Activated CD4-positive, alpha-beta T cell treated with anti-CD3 and anti-CD28 coated beads for 36 hours (primary cell): ENCODE data around the gene ADAMTS17. TPM values are rescaled to one million over a fixed set of nuclear protein-coding genes. Genes with fewer than 3 reads are reported as not detected.
A peak's percentile ranks its signal among the peaks of the same experiment; 100 is the strongest.

ENCODE experiments used
- ATAC-seq: fragments of 200-7000 bp; cut with Tn5 transposase; one replicate; pipeline ENCODE4 v1.10.0; 2021; ENCODE audit warnings: mild to moderate bottlenecking, moderate library complexity
- CTCF ChIA-PET: fragments of 350-600 bp; sonication (Branson Sonifier 250); formaldehyde crosslinking; loops from one replicate; lab custom pipeline; 2021; ENCODE audit warnings: antibody characterized with exemption; lab: Charles Lee
- POLR2A ChIA-PET: fragments of 350-600 bp; sonication (Branson Sonifier 250); formaldehyde crosslinking; loops from one replicate; lab custom pipeline; 2021; ENCODE audit warnings: antibody characterized with exemption, inconsistent platforms; lab: Charles Lee
- DNase-seq: peaks from one replicate; pipeline ENCODE4 v3.0.0-alpha.2; 2020
- H3K27ac Mint-ChIP-seq: one replicate; pipeline ENCODE4 v1.8.0; 2021; ENCODE audit warnings: mixed read lengths
- H3K27me3 Mint-ChIP-seq: one replicate; pipeline ENCODE4 v1.8.0; 2021; ENCODE audit warnings: mixed read lengths
- H3K36me3 Mint-ChIP-seq: one replicate; pipeline ENCODE4 v1.8.0; 2021; ENCODE audit warnings: low read depth, mixed read lengths
- H3K4me1 Mint-ChIP-seq: one replicate; pipeline ENCODE4 v1.8.0; 2021; ENCODE audit warnings: mixed read lengths
- H3K4me3 Mint-ChIP-seq: one replicate; pipeline ENCODE4 v1.8.0; 2021; ENCODE audit warnings: mild to moderate bottlenecking, moderate library complexity, mixed read lengths
- H3K9me3 Mint-ChIP-seq: one replicate; pipeline ENCODE4 v1.8.0; 2021; ENCODE audit warnings: low read depth, mixed read lengths
- intact Hi-C, 2 experiments: fragments of 100-400 bp; cut with DNase I in 1 of 2; cut with micrococcal nuclease in 1 of 2; formaldehyde crosslinking; loops; one replicate each; pipeline versions ENCODE4 v1.14.2 to v1.15.1; 2022 to 2024; cut with DNase I, micrococcal nuclease
- total RNA-seq, 2 experiments: library from RNA; stranded (reverse); gene quantifications; one replicate each; pipeline ENCODE4 v1.2.3, GENCODE V29; 2021

ADAMTS17 gene, protein sequence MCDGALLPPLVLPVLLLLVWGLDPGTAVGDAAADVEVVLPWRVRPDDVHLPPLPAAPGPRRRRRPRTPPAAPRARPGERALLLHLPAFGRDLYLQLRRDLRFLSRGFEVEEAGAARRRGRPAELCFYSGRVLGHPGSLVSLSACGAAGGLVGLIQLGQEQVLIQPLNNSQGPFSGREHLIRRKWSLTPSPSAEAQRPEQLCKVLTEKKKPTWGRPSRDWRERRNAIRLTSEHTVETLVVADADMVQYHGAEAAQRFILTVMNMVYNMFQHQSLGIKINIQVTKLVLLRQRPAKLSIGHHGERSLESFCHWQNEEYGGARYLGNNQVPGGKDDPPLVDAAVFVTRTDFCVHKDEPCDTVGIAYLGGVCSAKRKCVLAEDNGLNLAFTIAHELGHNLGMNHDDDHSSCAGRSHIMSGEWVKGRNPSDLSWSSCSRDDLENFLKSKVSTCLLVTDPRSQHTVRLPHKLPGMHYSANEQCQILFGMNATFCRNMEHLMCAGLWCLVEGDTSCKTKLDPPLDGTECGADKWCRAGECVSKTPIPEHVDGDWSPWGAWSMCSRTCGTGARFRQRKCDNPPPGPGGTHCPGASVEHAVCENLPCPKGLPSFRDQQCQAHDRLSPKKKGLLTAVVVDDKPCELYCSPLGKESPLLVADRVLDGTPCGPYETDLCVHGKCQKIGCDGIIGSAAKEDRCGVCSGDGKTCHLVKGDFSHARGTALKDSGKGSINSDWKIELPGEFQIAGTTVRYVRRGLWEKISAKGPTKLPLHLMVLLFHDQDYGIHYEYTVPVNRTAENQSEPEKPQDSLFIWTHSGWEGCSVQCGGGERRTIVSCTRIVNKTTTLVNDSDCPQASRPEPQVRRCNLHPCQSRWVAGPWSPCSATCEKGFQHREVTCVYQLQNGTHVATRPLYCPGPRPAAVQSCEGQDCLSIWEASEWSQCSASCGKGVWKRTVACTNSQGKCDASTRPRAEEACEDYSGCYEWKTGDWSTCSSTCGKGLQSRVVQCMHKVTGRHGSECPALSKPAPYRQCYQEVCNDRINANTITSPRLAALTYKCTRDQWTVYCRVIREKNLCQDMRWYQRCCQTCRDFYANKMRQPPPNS
- under 1 TPM; 0.49 to 0.57 TPM for total RNA-seq

DNA sequence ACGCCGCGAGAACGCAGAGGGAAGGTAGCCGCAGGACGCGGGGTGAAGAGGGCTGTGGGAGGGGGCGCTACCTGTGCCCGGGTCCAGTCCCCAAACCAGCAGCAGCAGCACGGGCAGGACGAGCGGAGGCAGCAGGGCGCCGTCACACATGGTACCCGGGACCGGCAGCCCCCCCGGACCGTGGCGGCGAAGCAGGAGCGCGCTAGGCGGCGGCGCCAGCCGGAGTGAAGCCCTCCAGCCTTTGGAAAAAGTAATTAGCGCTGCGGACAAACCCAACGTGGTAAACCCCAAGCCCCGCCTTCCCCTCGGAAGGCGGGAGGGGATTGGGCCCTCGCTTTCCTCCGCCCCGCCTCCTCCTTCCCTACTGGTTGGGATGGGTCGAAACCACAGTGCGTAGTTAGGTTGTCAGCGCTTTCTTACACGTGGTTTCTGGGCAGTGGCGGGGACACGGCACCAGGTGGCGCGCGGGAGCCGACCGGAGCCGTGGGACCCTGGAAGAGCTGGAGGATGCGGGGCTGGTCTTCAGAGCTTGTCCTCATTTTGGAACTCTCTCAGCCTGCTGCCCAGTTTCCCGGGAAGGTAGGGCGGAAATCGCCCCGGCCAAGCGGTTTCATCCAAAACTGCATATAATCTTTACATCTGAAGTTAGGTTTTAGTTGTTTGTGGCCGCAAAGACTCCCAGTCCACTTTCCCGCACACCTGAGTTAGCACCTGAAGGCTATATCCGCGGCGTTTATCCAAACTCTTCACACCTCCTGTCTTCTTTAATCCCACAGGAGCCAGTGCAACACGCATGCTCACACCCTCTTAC, at the start of gene ADAMTS17:
TSS of gene ADAMTS17 (minus strand) at position 226 of the 811 bp plus-strand sequence. CDS start at position 150, 76 bp downstream.
- no peak within 1 kb of the TSS for H3K27ac Mint-ChIP-seq

DNA sequence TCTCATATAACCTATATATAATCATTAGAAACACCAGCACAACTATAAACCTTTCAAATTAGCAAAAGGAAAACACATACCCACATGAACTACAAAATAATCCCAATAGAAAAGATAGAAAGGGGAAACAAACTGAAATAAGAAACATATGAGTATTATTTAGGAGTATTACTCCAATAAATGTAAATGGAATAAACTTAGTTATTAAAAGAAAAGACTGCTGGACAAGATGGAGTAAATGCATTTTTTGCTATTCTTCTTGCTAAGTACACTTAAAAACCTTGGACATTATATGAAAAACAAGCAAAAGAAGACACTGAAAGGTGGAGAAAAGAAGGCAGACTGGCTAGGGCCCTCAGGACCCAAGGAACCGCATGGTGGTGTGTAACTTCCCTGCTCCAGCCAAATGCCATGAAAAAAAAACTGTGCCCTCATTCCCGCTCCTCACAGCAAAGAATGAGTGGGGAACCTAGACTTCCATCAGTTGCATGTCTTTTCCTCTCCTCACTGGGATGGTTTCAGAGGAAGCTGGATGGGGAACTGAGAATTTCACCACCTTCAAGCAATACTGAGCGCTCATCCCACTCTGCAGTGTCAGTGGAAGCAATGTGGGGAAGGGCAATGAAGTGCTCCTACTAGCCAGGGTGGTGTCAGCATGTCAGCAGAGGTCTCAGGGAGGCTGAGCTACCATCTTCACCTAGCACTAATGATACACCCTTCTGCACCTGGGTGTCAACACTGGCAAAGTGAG, 43.7 kb upstream of the ADAMTS17 start:
- CTCF ChIA-PET = interaction anchor here (0.6 to 4.0 kb wide), 4 partner anchors 35 to 475 kb away, joined by 3 to 32 read pairs (median 3); no protein-coding TSS in a partner anchor
- intact Hi-C loops = no loop called here

More for the DNA sequence above, at the start of gene ADAMTS17:
- Mint-ChIP-seq H3K27me3 (peaks cover 2% of the 10 kb centered on the region), H3K4me3 (peak within 1 kb of the TSS; percentile 54), H3K4me1 (peaks cover 12% of the 10 kb centered on the region), H3K36me3 (no peaks in the 10 kb centered on the region), H3K9me3 (no peaks in the 10 kb centered on the region)
- ChIA-PET POLR2A (interaction anchor here (0.9 kb wide), 1 partner anchor 8 kb away, joined by 3 read pairs; no protein-coding TSS in a partner anchor), CTCF (interaction anchor here (0.6 to 1.6 kb wide), 12 partner anchors 9 to 667 kb away, joined by 3 to 17 read pairs (median 4); no protein-coding TSS in a partner anchor)
- ATAC-seq (peak; percentile 99), DNase-seq (peak; percentile 96)
- intact Hi-C loops = loop anchor here (1.0 to 10.0 kb wide), 10 partner anchors 8 to 1090 kb away; partner anchors contain the start of genes ASB7 (in 1 of the 2), LINS1 (in 1 of the 2), LRRC28 (in 1 of the 2) and MEF2A (in 1 of the 2)

DNA sequence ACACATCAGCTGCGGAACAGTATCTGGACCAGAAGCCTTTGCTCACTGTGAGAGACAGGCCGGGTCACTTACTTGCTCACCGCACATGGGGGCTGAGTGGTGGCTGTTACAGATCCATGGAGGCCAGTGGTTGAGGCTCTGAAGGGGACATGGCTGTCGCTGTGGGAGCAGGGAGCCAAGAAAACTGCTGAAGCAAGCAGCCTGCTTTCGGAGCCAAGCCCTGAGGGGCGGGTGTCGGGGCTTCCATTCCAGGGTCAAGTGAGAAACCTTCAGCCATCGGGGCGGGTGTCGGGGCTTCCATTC, 42.3 kb upstream of the ADAMTS17 start:
- H3K36me3 Mint-ChIP-seq = peaks cover 3% of the 10 kb centered on the region
- peaks cover 15% of the 10 kb centered on the region for H3K9me3 Mint-ChIP-seq
- DNase-seq = no peak
- CTCF ChIA-PET = interaction anchor here (0.7 to 4.0 kb wide), 4 partner anchors 33 to 49 kb away, joined by 3 to 32 read pairs (median 4); partner anchors contain the start of gene ADAMTS17
- ATAC-seq = no peak
- no peaks in the 10 kb centered on the region for H3K4me1 Mint-ChIP-seq
- intact Hi-C loops = loop anchor here in 1 of 2 experiments (5.0 kb wide), 1 partner anchor 42 kb away; the partner anchor contains the start of gene ADAMTS17
- no peak overlapping the region for H3K4me3 Mint-ChIP-seq
- no peak overlapping the region for H3K27ac Mint-ChIP-seq
- H3K27me3 Mint-ChIP-seq = peaks cover 1% of the 10 kb centered on the region
- POLR2A ChIA-PET = no interaction called here

More for the DNA sequence above, 43.7 kb upstream of the ADAMTS17 start:
- POLR2A ChIA-PET = no interaction called here
- Mint-ChIP-seq H3K27me3 (peaks cover 1% of the 10 kb centered on the region), H3K27ac (no peak overlapping the region), H3K9me3 (peaks cover 15% of the 10 kb centered on the region), H3K36me3 (peaks cover 3% of the 10 kb centered on the region), H3K4me3 (no peak overlapping the region), H3K4me1 (no peaks in the 10 kb centered on the region)
- DNase-seq (no peak), ATAC-seq (no peak)

DNA sequence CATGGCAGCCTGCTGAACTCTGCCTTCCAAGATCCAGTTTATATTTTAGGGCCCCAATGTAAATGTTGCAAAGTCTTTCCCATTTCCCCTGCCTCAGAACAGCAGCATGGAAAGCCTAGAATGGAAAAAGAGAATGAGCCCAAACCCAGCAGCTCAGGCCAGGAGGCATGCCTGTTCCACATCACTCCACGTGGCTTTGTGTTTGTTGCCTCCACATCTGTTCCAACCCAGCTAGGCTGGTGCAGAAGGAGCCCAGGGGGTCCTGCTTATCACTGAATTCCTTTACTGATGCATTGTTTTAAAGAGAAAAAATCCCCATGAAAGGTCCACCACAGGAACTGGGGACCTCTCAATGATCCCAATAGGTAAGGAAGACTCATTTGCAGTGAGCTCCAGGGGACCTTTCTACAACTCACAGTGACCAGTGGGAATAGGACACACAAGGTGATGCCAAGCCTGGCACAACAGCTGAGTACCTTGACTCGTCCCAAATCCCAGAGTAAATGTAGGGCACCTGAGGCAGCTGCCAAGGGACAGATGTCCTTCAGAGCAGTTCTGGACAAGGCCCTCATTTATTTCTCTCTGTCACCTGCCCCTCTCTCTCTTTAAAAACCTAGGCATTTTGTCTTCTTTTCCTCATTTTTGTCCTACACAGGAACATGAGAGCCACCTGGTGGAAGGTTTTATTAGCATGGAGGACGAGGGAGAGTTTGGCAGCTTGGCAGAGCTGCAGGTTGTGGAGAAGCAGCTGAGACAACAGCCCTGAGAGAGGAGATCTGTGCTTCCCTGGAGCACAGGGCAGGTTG, 41.7 kb upstream of the ADAMTS17 start:
- Mint-ChIP-seq H3K27ac (no peak overlapping the region), H3K9me3 (peaks cover 15% of the 10 kb centered on the region), H3K4me1 (no peaks in the 10 kb centered on the region), H3K4me3 (no peak overlapping the region), H3K36me3 (peaks cover 3% of the 10 kb centered on the region), H3K27me3 (peaks cover 1% of the 10 kb centered on the region)
- peak; percentile 26 for DNase-seq
- intact Hi-C loops = loop anchor here in 1 of 2 experiments (1.0 to 5.0 kb wide), 2 partner anchors 33 to 41 kb away; partner anchors contain the start of gene ADAMTS17
- POLR2A ChIA-PET = no interaction called here
- CTCF ChIA-PET = interaction anchor here (0.7 to 4.0 kb wide), 5 partner anchors 33 to 49 kb away, joined by 3 to 32 read pairs (median 3); partner anchors contain the start of gene ADAMTS17
- ATAC-seq = no peak

DNA sequence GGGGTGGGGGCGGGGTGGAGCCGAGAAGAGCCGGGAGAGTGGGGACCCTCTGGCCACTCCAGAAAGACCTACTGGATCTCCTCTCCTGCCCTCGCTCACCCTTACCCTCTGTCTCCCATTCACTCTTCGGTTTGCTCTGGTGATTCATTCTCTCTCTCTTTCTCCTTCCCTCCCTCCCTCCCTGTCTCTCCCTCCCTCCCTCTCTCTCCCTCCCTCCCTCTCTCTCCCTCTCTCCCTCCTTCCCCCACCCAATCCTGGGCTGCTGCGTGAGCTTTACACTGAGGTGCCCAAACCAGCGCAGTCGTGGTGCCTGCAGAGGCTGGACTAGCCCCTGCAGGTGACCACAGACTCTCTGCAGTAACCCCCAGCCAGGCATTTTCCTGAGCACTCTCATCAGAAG, 32.2 kb upstream of the ADAMTS17 start:
- Mint-ChIP-seq H3K9me3 (peaks cover 7% of the 10 kb centered on the region), H3K4me1 (peaks cover 6% of the 10 kb centered on the region), H3K27me3 (peaks cover 40% of the 10 kb centered on the region), H3K36me3 (no peaks in the 10 kb centered on the region), H3K4me3 (no peak overlapping the region), H3K27ac (no peak overlapping the region)
- intact Hi-C loops = no loop called here
- ChIA-PET POLR2A (no interaction called here), CTCF (no interaction called here)
- ATAC-seq (no peak), DNase-seq (no peak)

DNA sequence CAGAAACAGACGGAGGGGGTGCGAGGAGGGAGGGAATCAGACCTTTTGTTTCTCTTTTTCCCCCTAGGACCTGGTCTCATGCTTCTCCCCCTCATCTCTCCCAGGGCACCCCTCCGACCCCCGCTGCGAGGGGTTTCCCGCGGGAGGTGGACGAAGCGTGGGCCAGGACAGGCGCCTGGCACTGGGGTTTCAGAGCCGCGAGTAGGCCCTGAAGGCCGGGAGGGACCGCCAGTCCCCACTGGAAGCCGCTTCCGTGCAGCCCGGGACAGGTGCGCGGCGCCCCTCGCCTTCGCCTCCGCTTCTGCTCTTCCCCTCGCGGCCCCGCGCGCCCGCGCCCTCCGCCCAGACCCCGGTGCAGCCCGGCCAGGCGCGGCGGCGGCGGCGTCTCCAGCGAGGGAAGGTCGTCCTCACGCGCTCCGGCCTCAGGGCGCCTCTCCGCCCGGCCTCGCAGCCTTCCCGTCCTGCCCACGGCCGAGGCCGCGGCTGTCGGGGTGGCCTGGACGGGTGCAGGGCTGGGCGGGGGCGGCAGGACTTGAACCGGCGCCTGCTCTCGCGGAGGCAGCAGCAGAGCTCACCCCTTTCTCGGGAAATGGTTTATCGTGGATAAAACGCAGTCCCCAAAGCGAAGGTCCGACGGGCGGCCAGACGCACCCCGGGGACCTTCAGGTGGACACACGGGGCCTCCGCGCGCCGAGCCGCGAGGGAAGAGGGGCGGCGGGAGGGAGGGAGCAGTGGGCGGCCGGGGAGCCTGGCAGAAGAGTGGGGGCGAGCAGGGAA, 31.5 kb upstream of the ADAMTS17 start:
- DNase-seq = no peak
- no peaks in the 10 kb centered on the region for H3K36me3 Mint-ChIP-seq
- H3K4me1 Mint-ChIP-seq = peaks cover 6% of the 10 kb centered on the region
- peak; percentile 19 for ATAC-seq
- ChIA-PET POLR2A (no interaction called here), CTCF (interaction anchor here (0.7 to 1.0 kb wide), 2 partner anchors 23 to 198 kb away, joined by 3 to 6 read pairs; no protein-coding TSS in a partner anchor)
- no peak overlapping the region for H3K4me3 Mint-ChIP-seq
- intact Hi-C loops = no loop called here
- H3K27me3 Mint-ChIP-seq = peaks cover 41% of the 10 kb centered on the region
- H3K27ac Mint-ChIP-seq = no peak overlapping the region
- peaks cover 7% of the 10 kb centered on the region for H3K9me3 Mint-ChIP-seq

DNA sequence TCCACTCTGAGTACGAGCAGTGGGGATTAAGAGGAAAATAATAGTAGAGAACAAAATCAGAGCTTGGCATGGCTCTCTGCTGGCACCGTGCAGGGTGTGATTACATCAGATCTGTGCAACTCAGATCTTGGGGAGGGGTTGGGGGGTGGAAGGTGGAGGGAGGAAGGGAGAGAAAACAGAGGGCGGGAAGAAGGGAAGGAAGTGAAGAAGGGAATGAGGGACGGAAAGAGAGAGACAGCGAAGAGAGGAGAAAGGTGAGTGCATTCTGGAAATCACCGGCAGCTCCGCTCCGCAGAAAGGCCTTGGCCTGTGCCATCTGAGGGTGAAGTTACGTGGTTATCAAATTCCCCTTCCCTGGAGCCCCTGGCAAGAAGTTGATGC, 31.0 kb upstream of the ADAMTS17 start:
- Mint-ChIP-seq H3K9me3 (peaks cover 7% of the 10 kb centered on the region), H3K36me3 (no peaks in the 10 kb centered on the region), H3K27ac (no peak overlapping the region), H3K4me3 (no peak overlapping the region), H3K4me1 (peaks cover 6% of the 10 kb centered on the region), H3K27me3 (peaks cover 44% of the 10 kb centered on the region)
- ChIA-PET CTCF (interaction anchor here (0.7 to 1.0 kb wide), 2 partner anchors 23 to 198 kb away, joined by 3 to 6 read pairs; no protein-coding TSS in a partner anchor), POLR2A (no interaction called here)
- DNase-seq = no peak
- no peak for ATAC-seq
- intact Hi-C loops = no loop called here

DNA sequence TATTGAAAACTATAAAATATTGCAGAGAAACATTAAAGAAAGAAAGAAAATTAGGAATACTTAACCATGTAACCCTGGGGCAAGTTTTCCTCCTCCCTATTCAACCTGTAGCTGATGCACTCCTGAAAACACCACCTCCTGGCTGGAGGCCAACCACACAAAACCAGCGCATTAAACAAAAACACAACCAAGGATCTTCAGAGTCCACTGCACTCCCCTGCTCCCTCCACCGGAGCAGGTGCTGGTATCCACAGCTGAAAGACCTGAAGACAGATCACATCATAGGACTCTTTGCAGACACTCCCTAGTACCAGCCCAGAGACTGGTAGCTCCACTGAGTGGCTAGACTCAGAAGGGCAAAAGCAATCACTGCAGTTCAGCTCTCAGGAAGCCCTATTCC, 13.6 kb upstream of the ADAMTS17 start:
- Mint-ChIP-seq H3K36me3 (no peaks in the 10 kb centered on the region), H3K4me3 (no peak overlapping the region), H3K9me3 (no peaks in the 10 kb centered on the region), H3K27ac (no peak overlapping the region), H3K4me1 (peaks cover 4% of the 10 kb centered on the region), H3K27me3 (peaks cover 30% of the 10 kb centered on the region)
- ChIA-PET CTCF (interaction anchor here (0.6 to 1.0 kb wide), 2 partner anchors 26 to 417 kb away, joined by 3 read pairs; no protein-coding TSS in a partner anchor), POLR2A (no interaction called here)
- ATAC-seq (no peak), DNase-seq (no peak)
- intact Hi-C loops = no loop called here

DNA sequence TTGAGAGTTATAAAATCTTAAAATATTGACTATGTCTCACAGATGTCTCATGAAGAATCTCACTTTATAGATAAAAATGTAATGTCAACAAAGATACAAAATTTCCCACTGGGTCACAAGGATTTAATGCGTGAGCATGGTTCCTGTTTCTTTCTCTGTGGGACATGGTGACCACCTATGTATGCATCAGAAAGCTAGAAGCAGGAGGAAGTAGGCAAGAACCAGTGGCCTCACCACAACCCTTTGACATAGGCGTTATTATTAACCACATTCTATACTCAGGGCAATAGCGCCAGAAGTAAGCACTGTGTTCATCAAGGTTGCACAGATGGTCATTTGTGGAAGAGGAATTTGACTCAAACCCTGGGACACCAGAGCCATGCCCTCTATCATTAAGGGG, 11.7 kb upstream of the ADAMTS17 start:
- peaks cover 7% of the 10 kb centered on the region for H3K4me1 Mint-ChIP-seq
- POLR2A ChIA-PET = no interaction called here
- no peak overlapping the region for H3K4me3 Mint-ChIP-seq
- no peaks in the 10 kb centered on the region for H3K9me3 Mint-ChIP-seq
- no peak for ATAC-seq
- intact Hi-C loops = loop anchor here in 1 of 2 experiments (5.0 kb wide), 1 partner anchor 519 kb away; no protein-coding TSS in a partner anchor
- no peaks in the 10 kb centered on the region for H3K36me3 Mint-ChIP-seq
- CTCF ChIA-PET = no interaction called here
- no peak overlapping the region for H3K27ac Mint-ChIP-seq
- H3K27me3 Mint-ChIP-seq = peaks cover 24% of the 10 kb centered on the region
- no peak for DNase-seq
